Measurements from ENCODE around the gene ADAM12.

Gene ADAM12

GRCh38 chr10:126373972-126374371, 14.3 kb downstream of the ADAM12 start:
- H3K4me2 ChIP-seq (ENCODE audit: low read length) = no peak overlapping the region
- no peak overlapping the region for H3K27ac ChIP-seq (ENCODE audit: low read length)
- no peaks in the 10 kb centered on the region for H3K36me3 ChIP-seq (replicated peaks; ENCODE audit: low read depth, low read length)
- H3K79me2 ChIP-seq (ENCODE audit: low read length) = no peaks in the 10 kb centered on the region
- no peak for TF ChIP-seq EZH2phosphoT487 (IDR thresholded peaks at IDR 0.05; ENCODE audit: low read depth)
- no peak for TF ChIP-seq CTCF (IDR thresholded peaks at IDR 0.05; ENCODE audit: low read depth, low read length)
- no peaks in the 10 kb centered on the region for H3K9me3 ChIP-seq (ENCODE audit: insufficient read depth, low read length)
- H4K20me1 ChIP-seq (ENCODE audit: insufficient read depth, low read length) = no peaks in the 10 kb centered on the region
- H3K4me1 ChIP-seq (ENCODE audit: low read length) = no peaks in the 10 kb centered on the region
- no peak overlapping the region for H3K9ac ChIP-seq (ENCODE audit: low read length)
- H2AFZ ChIP-seq (ENCODE audit: low read depth, low read length) = no peak overlapping the region
- no peaks in the 10 kb centered on the region for H3K27me3 ChIP-seq (ENCODE audit: low read depth, low read length)
- no peak overlapping the region for H3K4me3 ChIP-seq (ENCODE audit: low read length)

GRCh38 chr10:126373147-126373546, 15.1 kb downstream of the ADAM12 start:
- no peak overlapping the region for H3K4me2 ChIP-seq (ENCODE audit: low read length)
- no peaks in the 10 kb centered on the region for H3K79me2 ChIP-seq (ENCODE audit: low read length)
- H3K4me3 ChIP-seq (ENCODE audit: low read length) = no peak overlapping the region
- no peak overlapping the region for H3K27ac ChIP-seq (ENCODE audit: low read length)
- no peak overlapping the region for H3K9ac ChIP-seq (ENCODE audit: low read length)
- no peaks in the 10 kb centered on the region for H4K20me1 ChIP-seq (ENCODE audit: insufficient read depth, low read length)
- H3K27me3 ChIP-seq (ENCODE audit: low read depth, low read length) = no peaks in the 10 kb centered on the region
- H3K4me1 ChIP-seq (ENCODE audit: low read length) = no peaks in the 10 kb centered on the region
- TF ChIP-seq CTCF (IDR thresholded peaks at IDR 0.05; ENCODE audit: low read depth, low read length) = no peak
- TF ChIP-seq EZH2phosphoT487 (IDR thresholded peaks at IDR 0.05; ENCODE audit: low read depth) = no peak
- no peaks in the 10 kb centered on the region for H3K36me3 ChIP-seq (replicated peaks; ENCODE audit: low read depth, low read length)
- H3K9me3 ChIP-seq (ENCODE audit: insufficient read depth, low read length) = no peaks in the 10 kb centered on the region
- no peak overlapping the region for H2AFZ ChIP-seq (ENCODE audit: low read depth, low read length)

- Histone ChIP-seq H3K79me2 (ENCODE audit: low read length) (no peaks in the 10 kb centered on the region), H3K4me2 (ENCODE audit: low read length) (no peak overlapping the region), H2AFZ (ENCODE audit: low read depth, low read length) (no peak overlapping the region), H3K36me3 (replicated peaks; ENCODE audit: low read depth, low read length) (no peaks in the 10 kb centered on the region), H3K9ac (ENCODE audit: low read length) (no peak overlapping the region), H3K27ac (ENCODE audit: low read length) (no peak overlapping the region), H4K20me1 (ENCODE audit: insufficient read depth, low read length) (no peaks in the 10 kb centered on the region), H3K9me3 (ENCODE audit: insufficient read depth, low read length) (no peaks in the 10 kb centered on the region), H3K4me1 (ENCODE audit: low read length) (no peaks in the 10 kb centered on the region), H3K27me3 (ENCODE audit: low read depth, low read length) (no peaks in the 10 kb centered on the region), H3K4me3 (ENCODE audit: low read length) (no peak overlapping the region)
- TF ChIP-seq EZH2phosphoT487 (IDR thresholded peaks at IDR 0.05; ENCODE audit: low read depth) = no peak
- no peak for TF ChIP-seq CTCF (IDR thresholded peaks at IDR 0.05; ENCODE audit: low read depth, low read length)
Observed at GRCh38 chr10:126372396-126372795, 15.9 kb downstream of the ADAM12 start.

- H4K20me1 ChIP-seq (ENCODE audit: insufficient read depth, low read length) = no peaks in the 10 kb centered on the region
- no peak overlapping the region for H3K4me3 ChIP-seq (ENCODE audit: low read length)
- no peak overlapping the region for H3K9ac ChIP-seq (ENCODE audit: low read length)
- H3K4me2 ChIP-seq (ENCODE audit: low read length) = no peak overlapping the region
- no peak for TF ChIP-seq CTCF (IDR thresholded peaks at IDR 0.05; ENCODE audit: low read depth, low read length)
- TF ChIP-seq EZH2phosphoT487 (IDR thresholded peaks at IDR 0.05; ENCODE audit: low read depth) = no peak
- no peaks in the 10 kb centered on the region for H3K4me1 ChIP-seq (ENCODE audit: low read length)
- H3K27ac ChIP-seq (ENCODE audit: low read length) = no peak overlapping the region
- no peaks in the 10 kb centered on the region for H3K36me3 ChIP-seq (replicated peaks; ENCODE audit: low read depth, low read length)
- H3K9me3 ChIP-seq (ENCODE audit: insufficient read depth, low read length) = no peaks in the 10 kb centered on the region
- H3K79me2 ChIP-seq (ENCODE audit: low read length) = no peaks in the 10 kb centered on the region
- no peaks in the 10 kb centered on the region for H3K27me3 ChIP-seq (ENCODE audit: low read depth, low read length)
- no peak overlapping the region for H2AFZ ChIP-seq (ENCODE audit: low read depth, low read length)
Observed at GRCh38 chr10:126369125-126369710, 19.1 kb downstream of the ADAM12 start.

Measured in OCI-LY3 (cell line).